Glutamatergic neuron (in vitro differentiated cells): ENCODE data around the gene ANO4. TPM values are rescaled to one million over a fixed set of nuclear protein-coding genes. Genes with fewer than 3 reads are reported as not detected.

Experiments
- DNase-seq: peaks from one replicate; pipeline ENCODE4 v3.0.0; 2022
- H3K27ac Mint-ChIP-seq: one replicate; pipeline ENCODE4 v1.8.0; 2020; ENCODE audit warnings: mild to moderate bottlenecking, mixed read lengths, inconsistent platforms; ENCODE audit not compliant: unreplicated experiment
- H3K27me3 Mint-ChIP-seq: one replicate; pipeline ENCODE4 v1.8.0; 2020; ENCODE audit warnings: mild to moderate bottlenecking, moderate library complexity, mixed read lengths, inconsistent platforms; ENCODE audit not compliant: unreplicated experiment
- H3K36me3 Mint-ChIP-seq: one replicate; pipeline ENCODE4 v1.8.0; 2020; ENCODE audit warnings: mild to moderate bottlenecking, mixed read lengths, inconsistent platforms; ENCODE audit not compliant: unreplicated experiment
- H3K4me1 Mint-ChIP-seq: one replicate; pipeline ENCODE4 v1.8.0; 2020; ENCODE audit warnings: mild to moderate bottlenecking, low read depth, mixed read lengths, inconsistent platforms; ENCODE audit not compliant: unreplicated experiment
- H3K4me3 Mint-ChIP-seq: one replicate; pipeline ENCODE4 v1.8.0; 2020; ENCODE audit warnings: mild to moderate bottlenecking, mixed read lengths, inconsistent platforms; ENCODE audit not compliant: unreplicated experiment
- H3K9me3 Mint-ChIP-seq: one replicate; pipeline ENCODE4 v1.8.0; 2020; ENCODE audit warnings: mild to moderate bottlenecking, moderate library complexity, mixed read lengths, inconsistent platforms; ENCODE audit not compliant: unreplicated experiment
- total RNA-seq: library from RNA; stranded (reverse); fragmentation: NEBNext Ultra II Directional; extraction: Animal tissue kit (Norgen Biotek cat#: 25700); gene quantifications from one replicate; pipeline ENCODE4 v1.2.1, GENCODE V29; 2021; ENCODE audit not compliant: unreplicated experiment
- TF ChIP-seq, protein P1 (sequence below): fragments of 200-600 bp; sonication (generic); IDR thresholded peaks from one replicate; pipeline ENCODE4 v1.5.0; 2021; ENCODE audit not compliant: partially characterized antibody, unreplicated experiment

The ANO4 gene
- total RNA-seq, 1 donor from 2014 or later = 38.0 TPM

DNA sequence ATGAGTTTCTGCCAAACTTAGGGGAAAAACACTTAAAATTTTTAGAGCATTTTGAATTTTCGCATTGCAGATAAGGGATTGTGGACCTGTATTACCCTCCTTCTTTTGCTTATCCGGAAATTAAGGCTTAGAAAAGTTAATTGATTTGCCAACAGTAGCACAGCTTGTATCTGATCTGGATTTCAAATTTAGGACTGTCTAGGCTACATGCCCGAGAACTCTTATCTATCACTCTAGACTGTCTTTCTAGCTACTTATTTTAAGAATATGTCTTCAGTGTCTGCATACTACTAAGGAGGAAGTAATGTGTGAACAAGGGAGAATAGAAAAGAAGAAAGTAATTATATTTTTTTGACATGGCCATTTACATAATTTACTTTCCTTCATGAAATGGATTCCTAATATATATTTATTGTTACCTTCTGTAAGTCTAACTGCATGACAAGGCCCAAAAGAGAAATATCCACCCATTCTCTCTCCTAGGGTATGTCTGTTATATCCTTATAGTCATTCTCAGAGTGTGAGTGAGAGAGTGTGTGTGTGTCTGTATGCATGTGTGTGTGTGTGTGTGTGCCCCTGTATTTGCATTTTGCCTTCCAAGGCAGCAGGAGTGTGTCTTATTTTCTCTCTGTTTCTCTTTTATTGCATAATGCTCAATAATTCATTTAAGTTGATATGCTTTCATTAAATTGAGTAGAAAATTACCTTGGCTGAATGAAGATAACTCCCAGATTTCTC, 283.4 kb downstream of the ANO4 start:
- no peak overlapping the region for H3K4me3 Mint-ChIP-seq

DNA sequence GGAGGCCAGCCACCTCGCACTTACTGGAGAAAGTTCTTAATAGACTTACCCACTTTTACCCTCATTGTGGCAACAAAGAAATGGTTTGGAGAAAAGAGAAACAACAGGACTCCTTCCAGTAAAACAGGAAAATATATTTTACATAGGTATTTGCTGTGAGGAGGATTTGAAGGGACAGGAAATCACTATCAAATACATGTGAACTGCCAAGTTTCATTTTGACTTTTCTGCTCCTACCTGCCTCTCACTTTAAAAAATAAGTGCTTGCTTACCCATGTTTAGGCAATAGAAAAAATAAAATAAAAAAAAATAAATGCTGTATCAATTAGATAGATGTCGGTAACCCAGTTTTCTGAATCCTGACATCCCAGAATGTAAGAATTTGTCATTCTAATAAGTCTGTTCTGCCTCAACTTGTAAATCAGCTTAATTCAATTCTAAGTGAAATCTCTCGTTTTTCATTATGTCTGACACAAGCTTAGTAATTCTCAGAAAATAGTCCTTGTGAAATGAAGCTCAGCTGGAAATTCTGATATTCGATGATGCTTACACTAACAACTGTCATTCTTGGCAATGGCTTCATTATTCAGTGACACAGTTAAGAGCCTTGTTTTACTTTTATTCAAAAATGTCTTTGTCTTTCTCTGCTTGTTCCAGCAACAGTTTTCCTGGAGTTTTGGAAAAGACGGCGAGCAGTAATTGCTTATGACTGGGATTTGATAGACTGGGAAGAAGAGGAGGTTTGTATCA, 284.1 kb downstream of the ANO4 start:
- TF ChIP-seq, protein P1, sequence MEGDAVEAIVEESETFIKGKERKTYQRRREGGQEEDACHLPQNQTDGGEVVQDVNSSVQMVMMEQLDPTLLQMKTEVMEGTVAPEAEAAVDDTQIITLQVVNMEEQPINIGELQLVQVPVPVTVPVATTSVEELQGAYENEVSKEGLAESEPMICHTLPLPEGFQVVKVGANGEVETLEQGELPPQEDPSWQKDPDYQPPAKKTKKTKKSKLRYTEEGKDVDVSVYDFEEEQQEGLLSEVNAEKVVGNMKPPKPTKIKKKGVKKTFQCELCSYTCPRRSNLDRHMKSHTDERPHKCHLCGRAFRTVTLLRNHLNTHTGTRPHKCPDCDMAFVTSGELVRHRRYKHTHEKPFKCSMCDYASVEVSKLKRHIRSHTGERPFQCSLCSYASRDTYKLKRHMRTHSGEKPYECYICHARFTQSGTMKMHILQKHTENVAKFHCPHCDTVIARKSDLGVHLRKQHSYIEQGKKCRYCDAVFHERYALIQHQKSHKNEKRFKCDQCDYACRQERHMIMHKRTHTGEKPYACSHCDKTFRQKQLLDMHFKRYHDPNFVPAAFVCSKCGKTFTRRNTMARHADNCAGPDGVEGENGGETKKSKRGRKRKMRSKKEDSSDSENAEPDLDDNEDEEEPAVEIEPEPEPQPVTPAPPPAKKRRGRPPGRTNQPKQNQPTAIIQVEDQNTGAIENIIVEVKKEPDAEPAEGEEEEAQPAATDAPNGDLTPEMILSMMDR = no peak
- Mint-ChIP-seq H3K9me3 (peaks cover 1% of the 10 kb centered on the region), H3K4me1 (peaks cover 15% of the 10 kb centered on the region), H3K27ac (no peak overlapping the region), H3K4me3 (no peak overlapping the region), H3K27me3 (peaks cover 2% of the 10 kb centered on the region), H3K36me3 (peaks cover 9% of the 10 kb centered on the region)
- no peak for DNase-seq

More for the DNA sequence above, 283.4 kb downstream of the ANO4 start:
- peaks cover 15% of the 10 kb centered on the region for H3K4me1 Mint-ChIP-seq
- TF ChIP-seq, protein P1 = no peak
- H3K27me3 Mint-ChIP-seq = peaks cover 2% of the 10 kb centered on the region
- no peak for DNase-seq
- no peak overlapping the region for H3K27ac Mint-ChIP-seq
- H3K9me3 Mint-ChIP-seq = peaks cover 1% of the 10 kb centered on the region
- peaks cover 9% of the 10 kb centered on the region for H3K36me3 Mint-ChIP-seq

DNA sequence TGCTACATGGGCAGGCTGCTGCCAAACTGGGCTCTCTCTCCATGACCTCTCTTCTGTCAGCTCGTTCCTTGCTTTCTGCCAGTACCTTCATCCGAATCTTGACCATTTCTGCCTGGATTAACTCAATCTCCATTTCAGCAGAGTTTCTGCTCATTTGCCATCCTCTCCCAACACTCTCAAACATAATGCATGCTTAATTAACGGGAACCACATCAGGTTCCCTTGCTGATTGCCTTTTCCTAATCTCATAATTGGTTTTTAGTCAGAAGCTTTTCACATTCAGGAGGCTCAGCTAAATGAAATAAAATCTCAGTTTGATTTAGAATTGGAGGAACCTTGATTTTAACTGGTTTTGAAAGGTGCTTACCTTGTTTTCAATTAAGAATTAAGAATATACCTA, 288.1 kb downstream of the ANO4 start:
- peaks cover 4% of the 10 kb centered on the region for H3K4me1 Mint-ChIP-seq
- H3K27ac Mint-ChIP-seq = no peak overlapping the region
- peaks cover 1% of the 10 kb centered on the region for H3K9me3 Mint-ChIP-seq
- peaks cover 9% of the 10 kb centered on the region for H3K36me3 Mint-ChIP-seq
- TF ChIP-seq, protein P1 = no peak
- no peak for DNase-seq
- no peak overlapping the region for H3K4me3 Mint-ChIP-seq
- H3K27me3 Mint-ChIP-seq = no peaks in the 10 kb centered on the region

GRCh38 chr12:101086490-101087135, 292.0 kb downstream of the ANO4 start:
- H3K27me3 Mint-ChIP-seq = no peaks in the 10 kb centered on the region

More at GRCh38 chr12:101086490-101087135, 292.0 kb downstream of the ANO4 start:
- peaks cover 9% of the 10 kb centered on the region for H3K4me1 Mint-ChIP-seq
- DNase-seq = no peak
- no peak overlapping the region for H3K4me3 Mint-ChIP-seq
- TF ChIP-seq, protein P1 = no peak
- H3K36me3 Mint-ChIP-seq = peaks cover 7% of the 10 kb centered on the region
- peaks cover 4% of the 10 kb centered on the region for H3K9me3 Mint-ChIP-seq
- H3K27ac Mint-ChIP-seq = no peak overlapping the region
